C4-2B (cell line): Measurements from ENCODE around the gene BOD1L1.

ENCODE experiments used
- ZFX ChIP-seq: fragments of 450-650 bp; IDR thresholded peaks from 2 replicates; pipeline ENCODE4 v1.6.1; 2017
- TF ChIP-seq, protein P1 (sequence below): fragments of 450-650 bp; conservative IDR thresholded peaks from 2 replicates; pipeline ENCODE4 v1.5.1; 2017; ENCODE audit warnings: mild to moderate bottlenecking

DNA sequence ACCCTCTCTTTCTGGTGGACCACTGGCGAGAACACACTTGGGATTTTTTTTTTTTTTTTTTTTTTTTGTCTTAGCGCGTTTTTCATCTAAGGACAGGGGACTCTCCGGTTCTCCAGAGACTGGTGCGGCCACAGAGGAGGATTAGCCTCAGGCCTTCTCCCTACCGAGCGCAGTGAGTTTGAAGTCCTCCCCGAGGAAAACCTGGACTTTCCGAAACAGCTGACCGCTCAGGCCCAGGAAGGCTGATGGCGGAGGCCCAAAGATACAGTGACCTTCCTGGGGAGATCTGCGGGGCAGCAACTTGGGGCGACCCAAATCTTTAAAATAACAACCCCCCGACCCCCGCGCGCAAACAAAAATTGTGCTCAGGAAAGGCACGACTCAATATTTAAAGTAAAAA is 92.4 kb downstream of the BOD1L1 start:
- TF ChIP-seq, protein P1, sequence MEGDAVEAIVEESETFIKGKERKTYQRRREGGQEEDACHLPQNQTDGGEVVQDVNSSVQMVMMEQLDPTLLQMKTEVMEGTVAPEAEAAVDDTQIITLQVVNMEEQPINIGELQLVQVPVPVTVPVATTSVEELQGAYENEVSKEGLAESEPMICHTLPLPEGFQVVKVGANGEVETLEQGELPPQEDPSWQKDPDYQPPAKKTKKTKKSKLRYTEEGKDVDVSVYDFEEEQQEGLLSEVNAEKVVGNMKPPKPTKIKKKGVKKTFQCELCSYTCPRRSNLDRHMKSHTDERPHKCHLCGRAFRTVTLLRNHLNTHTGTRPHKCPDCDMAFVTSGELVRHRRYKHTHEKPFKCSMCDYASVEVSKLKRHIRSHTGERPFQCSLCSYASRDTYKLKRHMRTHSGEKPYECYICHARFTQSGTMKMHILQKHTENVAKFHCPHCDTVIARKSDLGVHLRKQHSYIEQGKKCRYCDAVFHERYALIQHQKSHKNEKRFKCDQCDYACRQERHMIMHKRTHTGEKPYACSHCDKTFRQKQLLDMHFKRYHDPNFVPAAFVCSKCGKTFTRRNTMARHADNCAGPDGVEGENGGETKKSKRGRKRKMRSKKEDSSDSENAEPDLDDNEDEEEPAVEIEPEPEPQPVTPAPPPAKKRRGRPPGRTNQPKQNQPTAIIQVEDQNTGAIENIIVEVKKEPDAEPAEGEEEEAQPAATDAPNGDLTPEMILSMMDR: no peak
- no peak for TF ChIP-seq ZFX
